Inflammatory macrophage (primary cell): ENCODE measurements around the gene MMP19.
"Not testable (repeated sequence)": the region's sequence is repeated elsewhere in the genome, so short reads cannot be mapped to it uniquely, and the experiment has no call there.

ENCODE experiments used
- DNase-seq, 2 donors: peaks; one replicate each; pipeline ENCODE4 v3.0.0-alpha.2; 2020 to 2022

Gene MMP19

GRCh38 chr12:55840581-55841351 lies 2.0 kb downstream of the MMP19 start:
- no peak for DNase-seq

DNA sequence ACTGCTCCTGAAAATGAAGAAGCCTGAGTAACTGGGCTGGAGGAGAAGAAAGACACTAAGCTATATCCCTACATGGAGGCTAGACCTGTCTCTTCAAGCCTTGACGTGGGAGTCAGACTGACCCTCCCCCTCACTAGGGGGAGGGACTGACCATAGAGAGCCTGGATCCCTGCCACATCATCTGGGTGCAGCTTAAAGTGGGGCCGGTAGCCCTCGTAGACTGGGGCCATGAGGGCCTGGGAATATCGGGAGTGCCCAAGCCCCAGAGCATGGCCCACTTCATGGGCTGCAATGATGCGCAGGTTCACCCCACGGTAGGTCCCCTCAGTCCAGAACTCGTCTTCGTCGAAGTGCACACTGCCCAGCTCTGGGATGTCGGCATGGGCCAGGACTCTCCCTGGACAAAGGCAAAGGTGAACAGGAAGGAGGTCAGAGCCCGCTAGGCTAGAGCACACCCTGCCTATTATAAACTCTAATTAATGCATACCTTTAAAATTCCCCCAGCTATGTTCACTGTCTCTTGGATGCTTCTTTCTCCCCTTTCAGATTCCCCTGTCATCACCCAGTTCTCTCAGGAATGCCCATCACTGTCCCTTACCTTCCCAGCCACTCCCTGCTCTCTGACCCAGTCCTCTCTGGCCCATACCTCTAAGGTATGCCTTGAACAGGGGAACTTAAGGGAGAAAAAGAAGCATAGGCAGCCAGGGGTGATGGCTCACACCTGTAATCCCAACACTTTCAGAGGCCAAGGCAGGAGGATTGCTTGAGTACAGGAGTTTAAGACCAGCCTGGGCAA lies 3.2 kb downstream of the MMP19 start:
- DNase-seq: no peak

DNA sequence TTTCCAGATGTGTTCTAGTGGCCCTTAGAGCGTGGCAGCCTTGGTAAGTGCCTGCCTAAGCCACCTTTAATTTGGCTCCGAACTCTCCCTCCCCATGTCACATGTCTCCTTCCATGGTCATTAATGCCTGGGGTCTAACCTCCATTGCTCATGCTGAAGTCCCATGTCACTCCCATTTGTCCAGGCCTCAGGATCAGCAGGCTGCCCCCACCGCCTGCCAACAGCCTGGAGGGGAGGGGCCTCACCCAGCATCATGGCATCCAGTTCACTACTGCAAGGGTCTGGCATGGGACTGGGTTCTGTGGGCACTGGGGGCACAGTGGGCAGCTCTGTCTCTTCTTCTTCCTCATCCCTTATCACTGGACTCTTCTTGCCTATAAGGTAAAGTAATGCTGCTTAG lies 4.4 kb downstream of the MMP19 start:
- DNase-seq: no peak

GRCh38 chr12:55834400-55834799 lies 8.3 kb downstream of the MMP19 start:
- not testable (repeated sequence) for DNase-seq

DNA sequence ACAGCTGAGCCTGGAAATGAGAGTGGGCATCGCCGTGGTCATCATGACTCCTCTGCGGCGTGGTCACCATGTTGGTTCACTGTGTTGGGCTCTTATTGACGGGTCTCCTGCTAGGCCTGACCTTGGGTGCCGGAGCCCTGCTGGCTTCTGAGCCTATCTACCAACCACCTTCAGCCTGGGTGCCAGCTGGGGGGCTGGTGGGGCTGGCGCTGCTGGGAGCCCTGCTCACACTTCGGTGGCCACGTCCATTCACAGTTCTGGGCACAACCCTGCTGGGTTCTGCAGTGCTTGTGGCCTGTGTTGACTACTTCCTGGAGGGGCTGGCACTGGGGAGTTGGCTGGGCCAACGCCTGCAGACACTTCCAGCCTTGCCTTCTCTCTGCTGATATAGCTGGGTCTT lies 9.7 kb downstream of the MMP19 start:
- no peak for DNase-seq

- DNase-seq: no peak
Measured at GRCh38 chr12:55831447-55831815, 11.3 kb downstream of the MMP19 start.

DNA sequence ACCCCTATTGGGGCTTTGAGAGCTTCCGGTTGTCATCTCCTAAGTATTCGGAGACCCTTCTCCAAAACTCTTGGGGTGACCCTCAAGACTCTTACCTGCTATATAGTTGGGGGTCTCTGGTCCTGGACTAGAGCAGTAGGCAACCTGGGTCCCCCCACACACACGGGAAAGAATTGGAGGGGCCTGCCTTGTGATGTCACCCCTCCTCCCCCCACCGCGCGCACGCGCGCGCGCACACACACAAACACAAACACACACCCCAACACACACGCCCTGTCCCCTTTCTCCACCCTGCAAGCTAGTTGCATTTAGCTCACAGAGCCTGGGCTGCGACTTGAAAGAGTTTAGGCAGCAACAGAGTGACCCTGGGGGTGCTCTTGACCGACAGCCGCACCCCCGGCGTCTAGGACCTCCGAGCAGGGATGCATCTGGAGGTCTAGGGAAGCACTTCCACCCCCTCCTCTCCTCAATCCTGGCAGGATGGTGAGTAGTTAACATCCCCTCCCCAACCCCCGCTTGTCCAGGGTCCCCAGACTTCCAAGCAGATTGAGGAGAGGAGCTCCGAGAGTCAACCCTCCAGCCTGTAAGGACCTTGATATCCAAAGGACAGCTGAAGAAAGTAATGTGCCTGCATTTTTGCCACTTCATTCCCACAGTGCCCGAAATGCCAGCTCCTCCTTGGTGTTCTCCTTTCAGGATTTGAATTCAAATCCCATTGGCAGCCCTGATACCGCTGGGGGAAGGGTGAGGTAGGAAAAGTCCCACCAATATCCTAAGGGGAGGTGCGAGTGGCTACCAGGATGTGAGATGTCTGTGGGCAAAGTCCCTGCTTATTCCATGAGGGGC lies 11.9 kb downstream of the MMP19 start:
- peak; percentile 17 to 35 for DNase-seq

DNA sequence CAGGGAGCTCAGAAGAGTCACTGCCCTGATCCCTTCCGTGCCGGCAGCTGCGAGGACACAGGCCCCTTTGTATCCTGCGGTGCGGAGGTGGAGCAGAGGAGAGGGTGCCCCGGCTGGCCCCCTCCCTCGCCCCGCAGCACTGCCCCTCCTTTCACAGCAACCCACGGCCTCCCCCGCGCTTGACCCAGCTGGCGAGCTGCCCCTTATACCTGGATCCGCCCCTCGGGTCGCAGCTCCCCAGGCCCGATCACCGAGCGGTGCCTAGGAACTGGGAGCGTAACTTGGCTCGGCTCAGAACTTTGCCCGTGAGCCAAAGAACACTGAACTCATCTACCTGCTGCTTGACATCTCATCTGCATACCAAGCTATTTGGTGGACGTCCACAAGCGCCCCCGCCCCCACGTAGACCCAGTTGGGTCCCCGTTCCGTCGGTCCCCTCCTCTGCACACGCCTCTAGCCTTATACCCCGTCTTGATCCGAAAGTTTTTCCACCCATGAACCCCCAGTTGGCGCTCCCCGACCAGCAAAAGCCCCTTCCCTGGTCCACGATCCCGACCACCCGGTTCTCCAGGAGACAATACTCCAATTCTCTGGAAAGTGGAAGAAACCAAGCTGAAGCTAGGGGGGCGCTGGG lies 12.7 kb downstream of the MMP19 start:
- DNase-seq: peak in 1 of 2 donors; percentile 6

DNA sequence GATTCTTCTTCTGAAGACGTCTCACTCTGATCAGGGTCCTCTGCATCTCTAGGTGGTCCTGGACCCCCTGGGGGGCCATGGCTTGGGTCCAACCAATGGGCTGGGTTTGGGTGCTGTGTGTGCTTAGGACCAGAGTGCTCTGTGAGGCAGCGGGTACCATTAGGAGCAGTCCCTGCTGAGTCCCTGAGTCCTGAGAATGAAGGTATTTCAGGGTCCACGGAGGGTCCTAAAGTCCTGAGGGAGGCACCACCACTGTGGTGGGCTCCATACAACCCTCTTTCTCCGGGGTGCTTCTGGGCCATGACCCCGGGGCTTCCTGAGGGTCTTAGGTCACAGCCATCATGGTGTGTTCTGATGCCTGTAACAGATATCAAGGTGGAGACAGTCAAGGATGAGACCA lies 14.4 kb downstream of the MMP19 start:
- no peak for DNase-seq

- no peak for DNase-seq
Measured at GRCh38 chr12:55827806-55828205, 14.9 kb downstream of the MMP19 start.

DNA sequence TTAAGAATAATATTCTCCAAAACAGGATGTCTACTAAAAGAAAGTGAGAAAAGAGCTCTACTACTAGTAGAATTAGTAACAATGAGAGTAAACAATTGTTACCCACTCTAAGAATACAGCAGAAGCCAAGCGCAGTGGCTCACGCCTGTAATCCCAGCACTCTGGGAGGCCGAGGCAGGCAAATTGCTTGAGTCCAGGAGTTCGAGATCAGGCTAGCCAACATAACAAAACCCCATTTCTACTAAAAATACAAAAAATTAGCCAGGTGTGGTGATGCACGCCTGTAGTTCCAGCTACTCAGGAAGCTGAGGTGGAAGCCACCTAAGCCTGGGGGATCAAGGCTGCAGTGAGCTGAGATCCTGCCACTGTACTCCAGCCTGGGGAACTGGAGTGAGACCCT lies 18.0 kb downstream of the MMP19 start:
- no peak for DNase-seq

DNA sequence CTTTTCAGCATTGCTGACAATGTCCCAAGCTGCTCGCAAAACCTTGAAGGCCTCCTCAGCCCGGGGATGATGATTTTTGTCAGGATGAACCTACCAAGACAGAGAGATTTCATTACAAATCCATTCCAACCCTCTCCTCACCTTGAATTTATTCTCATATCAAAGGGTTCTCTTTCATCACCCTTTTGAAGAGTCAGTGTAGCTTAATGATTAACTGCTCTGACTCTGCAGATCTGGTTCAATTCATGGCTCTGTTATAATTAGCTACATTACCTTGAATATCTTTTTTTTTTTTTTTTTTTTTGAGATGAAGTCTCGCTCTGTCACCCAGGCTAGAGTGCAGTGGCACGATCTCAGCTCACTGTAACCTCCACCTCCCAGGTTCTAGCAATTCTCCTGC lies 19.3 kb downstream of the MMP19 start:
- DNase-seq: no peak

GRCh38 chr12:55822228-55822627 lies 20.5 kb downstream of the MMP19 start:
- DNase-seq: no peak

DNA sequence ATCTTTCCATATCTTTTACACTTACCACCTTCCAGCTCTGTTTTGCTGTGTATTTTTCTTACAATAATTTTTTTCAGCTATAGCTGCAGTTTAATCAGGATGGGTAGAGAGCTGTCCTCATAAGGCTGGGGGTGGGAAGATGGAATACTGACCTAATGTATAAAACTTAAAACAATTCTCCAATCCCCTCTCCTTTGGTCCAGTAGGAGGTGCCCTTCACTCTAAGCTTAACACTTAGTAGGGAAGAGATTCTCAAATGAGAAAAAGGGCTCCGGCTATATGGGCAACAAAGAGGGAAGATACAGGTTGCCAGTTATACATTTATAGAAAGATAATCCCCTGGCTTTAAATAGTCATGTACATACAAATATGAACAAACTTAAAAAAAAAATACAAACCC lies 22.1 kb downstream of the MMP19 start:
- peak; percentile 29 to 33 for DNase-seq

DNA sequence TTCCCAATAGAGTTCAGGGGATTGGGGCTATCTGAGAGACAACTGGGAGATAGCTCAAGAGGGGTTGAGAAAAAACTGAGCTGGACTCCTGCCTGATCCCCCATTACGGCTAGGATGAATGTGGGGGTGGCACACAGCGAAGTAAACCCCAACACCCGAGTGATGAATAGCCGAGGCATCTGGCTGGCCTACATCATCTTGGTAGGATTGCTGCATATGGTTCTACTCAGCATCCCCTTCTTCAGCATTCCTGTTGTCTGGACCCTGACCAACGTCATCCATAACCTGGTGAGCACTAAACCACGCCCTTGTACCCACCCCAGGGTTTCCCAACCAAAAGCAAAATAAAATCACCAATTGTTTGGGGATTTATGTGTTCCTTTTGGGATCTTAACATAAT lies 23.9 kb downstream of the MMP19 start:
- no peak for DNase-seq

GRCh38 chr12:55818140-55818728 lies 24.5 kb downstream of the MMP19 start:
- no peak for DNase-seq

DNA sequence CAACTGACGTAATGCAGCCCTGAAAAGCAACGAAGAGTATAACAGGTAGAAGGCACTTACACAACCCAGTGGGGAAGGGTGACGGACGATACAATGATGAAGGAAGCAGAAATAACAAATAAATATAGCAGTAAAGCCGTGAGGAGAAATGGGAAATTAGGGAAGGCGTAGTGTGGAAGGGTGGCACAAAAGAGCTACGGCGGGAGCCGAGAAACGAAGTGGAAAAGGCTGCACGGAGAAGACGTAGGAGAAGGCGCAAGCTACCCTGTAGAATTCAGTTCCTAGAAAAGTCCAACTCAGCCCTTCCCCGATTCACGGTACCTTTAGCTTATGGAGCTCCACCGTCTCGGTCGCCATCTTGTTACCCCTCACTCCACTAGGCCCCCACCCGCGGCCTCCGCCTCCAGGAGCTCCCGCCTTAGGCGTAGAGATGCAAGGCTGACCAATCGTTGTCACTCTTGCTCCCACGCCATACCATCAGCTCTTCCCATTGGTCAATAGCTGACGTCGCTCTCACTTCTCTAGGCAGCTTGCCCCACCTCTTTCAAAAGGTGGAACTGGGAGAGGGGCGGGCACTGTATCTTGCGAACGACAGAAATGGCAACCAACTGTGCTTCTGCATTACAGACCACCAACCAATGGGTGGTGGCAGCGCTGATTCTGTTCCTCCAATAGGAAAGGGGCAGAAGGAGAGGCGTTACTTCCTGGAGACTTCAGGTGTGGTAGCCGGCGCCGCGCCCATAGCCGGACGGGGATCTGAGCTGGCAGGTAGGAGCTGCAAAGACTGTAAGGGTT lies 25.2 kb downstream of the MMP19 start, which contains the start of the genes ORMDL2 and SARNP:
ORMDL2 (plus strand) TSS at position 697 of the 795 bp plus-strand sequence. CDS start 959 bp downstream, outside the sequence.
SARNP (minus strand) TSS at position 380 of the 795 bp plus-strand sequence; CDS start at position 357, 23 bp downstream.
- DNase-seq: peak; percentile 100

DNA sequence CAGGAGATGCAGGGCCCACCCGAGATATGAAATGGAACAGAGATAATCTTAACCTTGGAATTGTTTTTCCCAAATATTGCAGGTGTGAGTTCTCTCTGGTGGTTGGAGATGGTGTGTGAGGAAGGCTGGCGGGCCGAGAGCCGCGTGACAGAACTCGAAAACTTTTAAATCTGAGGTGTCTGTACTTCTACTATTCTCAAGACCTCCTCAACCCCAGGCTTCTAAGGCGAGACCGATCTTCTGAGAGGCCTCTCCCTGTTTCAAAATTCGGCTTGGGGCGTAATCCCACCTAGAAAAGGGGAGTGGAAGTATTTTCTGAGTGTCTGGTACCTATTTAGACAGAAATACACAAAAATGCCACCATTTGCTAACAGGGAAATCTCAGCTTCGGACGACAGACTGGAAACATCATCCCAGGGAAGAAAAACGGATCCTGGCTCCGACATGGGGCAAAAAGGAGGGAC lies 25.8 kb downstream of the MMP19 start:
- peak; percentile 9 to 31 for DNase-seq

- DNase-seq: no peak
Measured at GRCh38 chr12:55815473-55815872, 27.3 kb downstream of the MMP19 start.

DNA sequence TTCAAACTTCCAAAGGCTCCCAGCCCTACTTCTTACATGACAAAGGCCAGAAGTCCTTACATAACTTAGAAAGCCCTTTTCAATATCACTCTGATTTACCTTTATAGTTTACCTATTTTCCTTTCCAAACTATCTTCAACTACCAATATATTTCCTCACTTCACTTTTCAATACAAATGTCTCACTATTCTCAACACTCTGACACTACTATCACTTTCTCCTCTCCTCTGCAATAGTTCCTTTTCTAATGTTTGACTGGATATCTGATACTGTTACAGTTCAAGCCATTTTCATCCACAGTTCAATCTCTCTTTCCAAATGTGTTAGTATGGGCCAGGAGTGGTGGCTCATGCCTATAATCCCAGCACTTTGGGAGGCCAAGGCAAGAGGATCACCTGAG lies 28.5 kb downstream of the MMP19 start:
- no peak for DNase-seq

DNA sequence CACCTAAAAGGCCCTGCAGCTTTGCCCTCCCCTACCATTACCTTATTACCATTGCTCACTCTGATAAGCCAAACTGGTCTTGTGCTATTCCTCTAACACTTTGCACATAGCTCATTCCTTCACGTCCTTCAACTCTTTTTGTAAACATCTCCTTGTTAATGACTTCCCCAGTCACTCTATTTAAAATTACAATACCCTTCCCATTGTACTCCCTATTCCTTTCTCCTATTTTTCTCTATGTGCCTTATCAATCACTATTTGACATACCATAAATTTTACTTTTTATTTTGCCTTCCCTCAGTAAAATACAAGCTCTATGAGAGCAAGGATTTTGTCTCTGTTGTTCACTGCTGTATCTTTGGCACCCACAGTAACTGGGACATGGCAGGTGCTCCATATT lies 30.6 kb downstream of the MMP19 start:
- DNase-seq: no peak
